Measurements from ENCODE around the gene RLN1.

DNA sequence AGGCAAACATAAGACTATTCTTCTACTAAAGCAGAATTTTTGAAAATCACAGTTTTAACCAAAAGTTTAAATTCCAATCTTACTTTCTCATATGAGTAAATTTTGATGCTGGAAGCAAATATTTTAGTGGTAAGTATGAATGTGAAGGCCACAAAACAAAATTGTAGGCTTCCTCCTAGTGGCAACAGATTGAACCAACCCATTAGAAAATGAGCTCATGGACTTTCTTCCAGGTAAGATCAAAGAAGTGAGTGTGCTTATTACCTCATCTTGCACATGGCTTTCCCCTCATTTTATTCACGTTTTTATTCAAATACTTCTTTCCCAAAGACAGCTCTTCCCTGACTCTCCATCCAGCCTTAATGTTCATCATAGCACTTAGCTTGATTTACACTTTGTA lies 18.6 kb downstream of the RLN1 start:
- TF ChIP-seq, protein P1, sequence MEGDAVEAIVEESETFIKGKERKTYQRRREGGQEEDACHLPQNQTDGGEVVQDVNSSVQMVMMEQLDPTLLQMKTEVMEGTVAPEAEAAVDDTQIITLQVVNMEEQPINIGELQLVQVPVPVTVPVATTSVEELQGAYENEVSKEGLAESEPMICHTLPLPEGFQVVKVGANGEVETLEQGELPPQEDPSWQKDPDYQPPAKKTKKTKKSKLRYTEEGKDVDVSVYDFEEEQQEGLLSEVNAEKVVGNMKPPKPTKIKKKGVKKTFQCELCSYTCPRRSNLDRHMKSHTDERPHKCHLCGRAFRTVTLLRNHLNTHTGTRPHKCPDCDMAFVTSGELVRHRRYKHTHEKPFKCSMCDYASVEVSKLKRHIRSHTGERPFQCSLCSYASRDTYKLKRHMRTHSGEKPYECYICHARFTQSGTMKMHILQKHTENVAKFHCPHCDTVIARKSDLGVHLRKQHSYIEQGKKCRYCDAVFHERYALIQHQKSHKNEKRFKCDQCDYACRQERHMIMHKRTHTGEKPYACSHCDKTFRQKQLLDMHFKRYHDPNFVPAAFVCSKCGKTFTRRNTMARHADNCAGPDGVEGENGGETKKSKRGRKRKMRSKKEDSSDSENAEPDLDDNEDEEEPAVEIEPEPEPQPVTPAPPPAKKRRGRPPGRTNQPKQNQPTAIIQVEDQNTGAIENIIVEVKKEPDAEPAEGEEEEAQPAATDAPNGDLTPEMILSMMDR (IDR thresholded peaks at IDR 0.05; ENCODE audit: insufficient read depth, low read depth, low read length) = no peak
- TF ChIP-seq EZH2 (IDR thresholded peaks at IDR 0.05; ENCODE audit: insufficient read depth, low read length) = no peak

All from astrocyte (in vitro differentiated cells and primary cell).